ENCODE data around the gene ZNF892. TPM values are rescaled to one million over a fixed set of nuclear protein-coding genes. Genes with fewer than 3 reads are reported as not detected.

ZNF892 gene
- total RNA-seq, 2 donors from 2014 or later, result 14.7 to 16.7 TPM

DNA sequence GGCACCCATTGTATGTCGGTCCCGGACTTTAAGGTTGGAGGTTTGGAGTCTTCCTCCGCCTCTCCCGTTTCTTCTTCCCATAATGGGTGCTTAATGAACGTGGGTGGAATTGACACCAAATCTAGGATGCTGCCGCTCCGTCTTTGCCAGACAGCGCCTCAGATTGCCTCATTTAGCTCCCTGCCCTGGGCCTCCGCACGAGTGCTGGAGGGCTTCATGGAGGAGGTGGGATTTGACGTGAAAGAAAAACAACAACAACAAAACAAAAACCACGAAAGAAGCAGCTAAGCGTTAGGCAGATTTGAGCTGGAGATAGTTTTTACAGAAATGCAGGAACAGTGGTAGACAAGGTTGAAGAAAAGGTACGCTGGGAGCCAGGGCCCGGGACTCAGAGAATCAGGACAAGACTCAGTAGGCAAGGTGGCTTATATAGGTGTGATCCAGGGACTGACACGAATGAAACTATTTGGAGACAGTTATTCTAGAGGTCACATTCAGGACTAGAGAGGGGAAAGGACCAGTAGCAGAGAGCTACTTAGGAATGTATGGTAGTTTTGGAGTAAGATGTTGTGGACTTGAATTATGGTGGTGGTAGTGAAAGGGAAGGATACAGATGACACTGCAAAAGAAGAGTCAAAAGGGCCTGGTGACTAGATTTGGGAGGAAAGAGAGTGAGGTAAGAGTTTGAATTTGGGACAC, 41.1 kb upstream of the ZNF892 start:
- peaks cover 6% of the 10 kb centered on the region for H3K36me3 Mint-ChIP-seq (ENCODE audit: low read depth)
- peak overlapping the region; percentile 94 for H3K4me3 ChIP-seq (ENCODE audit: low read length)
- WGBS, 2 experiments (ENCODE audit: insufficient coverage in 1 of 2, insufficient read length in 1 of 2), result 16 to 56% methylated on average over 3 to 16 of the region's 16 CpGs
- H3K27ac Mint-ChIP-seq, result peak overlapping the region; percentile 100
- H3K9me3 Mint-ChIP-seq, result no peaks in the 10 kb centered on the region
- no peak overlapping the region for H3K27ac ChIP-seq (ENCODE audit: low read depth, low read length)
- H3K27me3 ChIP-seq (ENCODE audit: control insufficient read depth, insufficient read depth, low read length, poor library complexity, severe bottlenecking), result no peaks in the 10 kb centered on the region
- peak overlapping the region; percentile 88 for H3K9ac ChIP-seq (ENCODE audit: extremely low read depth, low read length, poor library complexity, severe bottlenecking)
- H3K4me3 Mint-ChIP-seq, result peak overlapping the region; percentile 95
- no peaks in the 10 kb centered on the region for H3K9me3 ChIP-seq (ENCODE audit: control insufficient read depth, low read length)
- H3K4me1 ChIP-seq (ENCODE audit: control insufficient read depth, insufficient read depth, low read length), result no peaks in the 10 kb centered on the region
- H3K27me3 Mint-ChIP-seq (ENCODE audit: insufficient read depth), result peaks cover 2% of the 10 kb centered on the region
- TF ChIP-seq CTCF (conservative IDR thresholded peaks at IDR 0.05), result no peak
- peaks cover 22% of the 10 kb centered on the region for H3K4me1 Mint-ChIP-seq
- no peak for DNase-seq
- H3K36me3 ChIP-seq (ENCODE audit: control insufficient read depth, insufficient read depth, low read length), result no peaks in the 10 kb centered on the region

GRCh38 chr2:95171902-95172301, 35.4 kb upstream of the ZNF892 start:
- no peaks in the 10 kb centered on the region for H3K9me3 Mint-ChIP-seq
- H3K36me3 Mint-ChIP-seq (ENCODE audit: low read depth), result no peaks in the 10 kb centered on the region
- Histone ChIP-seq H3K36me3 (ENCODE audit: control insufficient read depth, insufficient read depth, low read length) (no peaks in the 10 kb centered on the region), H3K4me1 (ENCODE audit: control insufficient read depth, insufficient read depth, low read length) (peaks cover 5% of the 10 kb centered on the region), H3K27ac (ENCODE audit: low read depth, low read length) (no peak overlapping the region), H3K27me3 (ENCODE audit: control insufficient read depth, insufficient read depth, low read length, poor library complexity, severe bottlenecking) (no peaks in the 10 kb centered on the region), H3K9me3 (ENCODE audit: control insufficient read depth, low read length) (no peaks in the 10 kb centered on the region), H3K4me3 (ENCODE audit: low read length) (no peak overlapping the region), H3K9ac (ENCODE audit: extremely low read depth, low read length, poor library complexity, severe bottlenecking) (no peak overlapping the region)
- H3K4me1 Mint-ChIP-seq, result peaks cover 14% of the 10 kb centered on the region
- 91 to 92% methylated on average over 6 to 7 of the region's 7 CpGs for WGBS, 2 experiments (ENCODE audit: insufficient coverage in 1 of 2, insufficient read length in 1 of 2)
- H3K4me3 Mint-ChIP-seq, result no peak overlapping the region
- H3K27ac Mint-ChIP-seq, result no peak overlapping the region
- no peak for TF ChIP-seq CTCF (conservative IDR thresholded peaks at IDR 0.05)
- no peak for DNase-seq
- peaks cover 2% of the 10 kb centered on the region for H3K27me3 Mint-ChIP-seq (ENCODE audit: insufficient read depth)

DNA sequence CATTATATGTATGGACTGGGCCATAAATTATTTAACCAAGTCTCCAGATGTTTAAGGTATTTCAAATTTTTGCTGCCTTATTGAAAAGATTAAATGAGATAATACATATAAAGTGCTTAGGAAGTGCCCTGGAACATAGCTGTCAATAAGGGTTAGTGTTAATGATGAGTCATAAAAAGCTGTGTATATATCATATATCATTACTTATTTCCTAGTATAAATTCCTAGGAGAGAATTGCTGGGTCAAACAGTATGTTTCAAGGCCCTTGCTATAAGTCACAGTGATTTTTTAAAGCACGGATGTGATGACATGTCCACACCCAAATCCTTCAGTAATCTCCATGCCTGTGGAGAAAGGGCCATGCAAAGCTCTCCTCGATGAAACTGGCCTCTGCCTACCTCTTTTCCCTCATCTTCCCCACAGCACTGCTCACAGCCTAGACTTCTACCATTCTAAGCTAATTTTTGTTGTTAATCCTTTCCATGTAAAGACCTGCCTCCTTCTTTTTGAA, 33.2 kb upstream of the ZNF892 start:
- H3K36me3 Mint-ChIP-seq (ENCODE audit: low read depth), result no peaks in the 10 kb centered on the region

More for the DNA sequence above, 33.2 kb upstream of the ZNF892 start:
- no peaks in the 10 kb centered on the region for H3K27me3 Mint-ChIP-seq (ENCODE audit: insufficient read depth)
- Histone ChIP-seq H3K9me3 (ENCODE audit: control insufficient read depth, low read length) (no peaks in the 10 kb centered on the region), H3K9ac (ENCODE audit: extremely low read depth, low read length, poor library complexity, severe bottlenecking) (no peak overlapping the region), H3K27me3 (ENCODE audit: control insufficient read depth, insufficient read depth, low read length, poor library complexity, severe bottlenecking) (no peaks in the 10 kb centered on the region), H3K4me1 (ENCODE audit: control insufficient read depth, insufficient read depth, low read length) (peaks cover 7% of the 10 kb centered on the region), H3K4me3 (ENCODE audit: low read length) (no peak overlapping the region), H3K27ac (ENCODE audit: low read depth, low read length) (no peak overlapping the region), H3K36me3 (ENCODE audit: control insufficient read depth, insufficient read depth, low read length) (peaks cover under 1% of the 10 kb centered on the region)
- no peaks in the 10 kb centered on the region for H3K9me3 Mint-ChIP-seq
- H3K4me3 Mint-ChIP-seq, result no peak overlapping the region
- TF ChIP-seq CTCF (conservative IDR thresholded peaks at IDR 0.05), result no peak
- no peak for DNase-seq
- H3K4me1 Mint-ChIP-seq, result peaks cover 28% of the 10 kb centered on the region
- WGBS, 2 experiments (ENCODE audit: insufficient coverage in 1 of 2, insufficient read length in 1 of 2), result 86 to 100% methylated on average over 1 to 2 of the region's 2 CpGs
- H3K27ac Mint-ChIP-seq, result no peak overlapping the region
